Measurements from ENCODE around the gene SEC31A. TPM values are rescaled to one million over a fixed set of nuclear protein-coding genes. Genes with fewer than 3 reads are reported as not detected.

The SEC31A gene
- total RNA-seq, 1 experiment from 2014 or later = 128 TPM

GRCh38 chr4:82797040-82797404 lies 93.9 kb downstream of the SEC31A start:
- Histone ChIP-seq H2BK15ac (ENCODE audit: low read depth, low read length) (no peak overlapping the region), H2AFZ (ENCODE audit: low read length) (no peak overlapping the region), H2BK20ac (ENCODE audit: low read depth, low read length, poor library complexity, severe bottlenecking) (no peak overlapping the region), H3K23me2 (ENCODE audit: insufficient read length, low read depth, low read length, poor library complexity, severe bottlenecking) (peaks cover 20% of the 10 kb centered on the region), H4K91ac (ENCODE audit: insufficient read length, low read depth, low read length) (no peak overlapping the region), H2BK5ac (ENCODE audit: insufficient read length, low read length) (no peak overlapping the region), H3K27ac (ENCODE audit: insufficient read length, low read depth, low read length) (no peak overlapping the region), H3K14ac (ENCODE audit: insufficient read depth, low read length) (no peak overlapping the region), H2BK120ac (ENCODE audit: low read depth, low read length, poor library complexity, severe bottlenecking) (no peak overlapping the region), H3K4me1 (ENCODE audit: insufficient read depth, low read length) (peaks cover 2% of the 10 kb centered on the region; the same call in 1 of the 2 replicates), H4K8ac (replicated peaks; ENCODE audit: insufficient read length, low read depth, low read length) (no peak overlapping the region), H3K27me3 (ENCODE audit: insufficient read depth, low read length) (peaks cover 79% of the 10 kb centered on the region), H4K20me1 (ENCODE audit: control insufficient read depth, insufficient read depth, insufficient read length) (no peaks in the 10 kb centered on the region), H3K56ac (ENCODE audit: insufficient read length, low read depth, low read length) (no peak overlapping the region), H3K79me1 (ENCODE audit: insufficient read depth, low read depth, low read length, poor library complexity, severe bottlenecking) (no peaks in the 10 kb centered on the region), H3K4ac (ENCODE audit: low read depth, low read length) (no peak overlapping the region), H4K5ac (ENCODE audit: insufficient read length, low read depth, low read length) (no peak overlapping the region), H3K9ac (ENCODE audit: extremely low read depth, insufficient read length, low read length) (no peak overlapping the region), H3T11ph (ENCODE audit: low read length) (no peak overlapping the region), H3K9me3 (ENCODE audit: control insufficient read depth, low read depth, low read length) (no peaks in the 10 kb centered on the region), H2BK12ac (ENCODE audit: insufficient read length, low read depth, low read length) (no peak overlapping the region), H2AK5ac (ENCODE audit: insufficient read length, low read length) (no peak overlapping the region), H3K4me2 (ENCODE audit: insufficient read depth, insufficient read length, low read length) (peak overlapping the region; percentile 65), H3K79me2 (ENCODE audit: insufficient read depth, low read length) (no peaks in the 10 kb centered on the region), H3K18ac (ENCODE audit: insufficient read length, low read depth, low read length) (no peak overlapping the region), H3K23ac (ENCODE audit: insufficient read length, low read depth, low read length) (no peak overlapping the region)
- TF ChIP-seq, protein P1, sequence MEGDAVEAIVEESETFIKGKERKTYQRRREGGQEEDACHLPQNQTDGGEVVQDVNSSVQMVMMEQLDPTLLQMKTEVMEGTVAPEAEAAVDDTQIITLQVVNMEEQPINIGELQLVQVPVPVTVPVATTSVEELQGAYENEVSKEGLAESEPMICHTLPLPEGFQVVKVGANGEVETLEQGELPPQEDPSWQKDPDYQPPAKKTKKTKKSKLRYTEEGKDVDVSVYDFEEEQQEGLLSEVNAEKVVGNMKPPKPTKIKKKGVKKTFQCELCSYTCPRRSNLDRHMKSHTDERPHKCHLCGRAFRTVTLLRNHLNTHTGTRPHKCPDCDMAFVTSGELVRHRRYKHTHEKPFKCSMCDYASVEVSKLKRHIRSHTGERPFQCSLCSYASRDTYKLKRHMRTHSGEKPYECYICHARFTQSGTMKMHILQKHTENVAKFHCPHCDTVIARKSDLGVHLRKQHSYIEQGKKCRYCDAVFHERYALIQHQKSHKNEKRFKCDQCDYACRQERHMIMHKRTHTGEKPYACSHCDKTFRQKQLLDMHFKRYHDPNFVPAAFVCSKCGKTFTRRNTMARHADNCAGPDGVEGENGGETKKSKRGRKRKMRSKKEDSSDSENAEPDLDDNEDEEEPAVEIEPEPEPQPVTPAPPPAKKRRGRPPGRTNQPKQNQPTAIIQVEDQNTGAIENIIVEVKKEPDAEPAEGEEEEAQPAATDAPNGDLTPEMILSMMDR (conservative IDR thresholded peaks at IDR 0.05) = no peak
- peak; percentile 68 for DNase-seq
- Mint-ChIP-seq H3K4me3 (peak overlapping the region; percentile 70 to 86), H3K27ac (no peak overlapping the region), H3K9me3 (peaks cover 0 to 3% of the 10 kb centered on the region in 2 experiments; a peak in 2 of 5 replicates), H3K4me1 (peaks cover 35% of the 10 kb centered on the region in 2 experiments), H3K36me3 (ENCODE audit: insufficient read depth in 1 of 3, low read depth in 3 of 3) (no peaks in the 10 kb centered on the region; a peak in 1 of 7 replicates), H3K27me3 (ENCODE audit: low read depth) (peaks cover 66% of the 10 kb centered on the region)
- no CpG with 5 or more reads among the region's 6 CpGs for WGBS (ENCODE audit: extremely low coverage, insufficient read length, low lambda C conversion rate)

Data from H9 (cell line).